Lower leg skin (tissue), 3 donors: Measurements from ENCODE around the gene MVP.
"Not testable (repeated sequence)": the region's sequence is repeated elsewhere in the genome, so short reads cannot be mapped to it uniquely, and the experiment has no call there.

Experiments used
- CTCF ChIP-seq, 3 donors: fragments of 450-650 bp; IDR thresholded peaks; one replicate each; pipeline ENCODE4 v1.5.1; 2016; ENCODE audit warnings: antibody characterized with exemption in 3 of 3, mild to moderate bottlenecking in 3 of 3, moderate library complexity in 2 of 3
- POLR2A ChIP-seq, 2 donors: fragments of 450-650 bp; IDR thresholded peaks; one replicate each; pipeline ENCODE4 v1.6.1; 2016 to 2017; ENCODE audit warnings: antibody characterized with exemption in 2 of 2, mild to moderate bottlenecking in 1 of 2, moderate library complexity in 1 of 2

DNA sequence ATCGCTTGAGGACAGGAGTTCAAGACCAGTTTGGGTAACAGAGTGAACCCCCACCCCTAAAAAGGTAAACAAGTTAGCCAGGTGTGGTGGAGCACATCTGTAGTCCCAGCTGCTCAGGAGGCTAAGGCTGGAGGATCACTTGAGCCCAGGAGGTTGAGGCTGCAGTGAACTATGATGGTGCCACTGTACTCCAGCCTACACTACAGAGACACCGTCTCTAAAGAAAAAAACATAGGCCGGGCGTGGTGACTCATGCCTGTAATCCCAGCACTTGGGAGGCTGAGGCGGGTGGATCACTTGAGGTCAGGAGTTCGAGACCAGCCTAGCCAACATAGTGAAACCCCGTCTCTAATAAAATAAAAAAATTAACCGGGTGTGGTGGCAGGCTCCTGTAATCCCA lies 48.8 kb downstream of the MVP start:
- TF ChIP-seq CTCF, POLR2A (IDR thresholded peaks at IDR 0.05): not testable (repeated sequence)
